Measurements from ENCODE around the gene SLC2A5.

DNA sequence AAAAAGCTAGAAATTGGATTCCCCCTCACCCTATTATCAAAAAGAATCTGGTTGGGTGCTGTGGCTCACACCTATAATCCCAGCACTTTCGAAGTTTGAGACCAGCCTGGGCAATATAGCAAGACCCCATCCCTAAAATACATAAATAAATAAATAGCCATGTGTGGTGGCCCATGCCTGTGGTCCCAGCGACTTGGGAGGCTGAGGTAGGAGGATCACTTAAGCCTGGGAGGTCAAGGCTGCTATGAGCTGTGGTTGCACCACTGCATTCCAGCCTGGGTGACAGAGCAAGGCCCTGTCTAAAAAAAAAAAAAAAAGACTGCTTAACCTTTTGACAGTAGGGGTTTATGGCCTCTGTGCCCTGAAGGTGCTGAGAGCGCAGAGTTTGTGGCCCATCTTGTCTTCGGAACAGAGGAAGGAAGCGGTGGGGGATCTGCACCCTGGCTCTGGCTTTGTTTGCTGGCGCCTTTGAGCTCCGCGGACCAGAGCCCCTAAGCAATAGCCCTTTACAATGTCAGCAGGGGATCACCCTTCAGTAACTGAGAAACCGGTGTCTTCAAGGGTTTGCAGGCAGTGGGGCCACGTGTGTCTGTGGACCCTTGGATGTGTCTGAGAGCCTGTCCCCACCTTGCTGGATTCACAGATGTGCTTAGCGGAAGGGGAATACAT lies 65.3 kb downstream of the SLC2A5 start:
- TF ChIP-seq POLR2AphosphoS5 (IDR thresholded peaks at IDR 0.05) (no peak), EP300 (IDR thresholded peaks at IDR 0.05) (no peak), POLR2A (IDR thresholded peaks at IDR 0.05) (no peak)
- TF ChIP-seq, protein P1, sequence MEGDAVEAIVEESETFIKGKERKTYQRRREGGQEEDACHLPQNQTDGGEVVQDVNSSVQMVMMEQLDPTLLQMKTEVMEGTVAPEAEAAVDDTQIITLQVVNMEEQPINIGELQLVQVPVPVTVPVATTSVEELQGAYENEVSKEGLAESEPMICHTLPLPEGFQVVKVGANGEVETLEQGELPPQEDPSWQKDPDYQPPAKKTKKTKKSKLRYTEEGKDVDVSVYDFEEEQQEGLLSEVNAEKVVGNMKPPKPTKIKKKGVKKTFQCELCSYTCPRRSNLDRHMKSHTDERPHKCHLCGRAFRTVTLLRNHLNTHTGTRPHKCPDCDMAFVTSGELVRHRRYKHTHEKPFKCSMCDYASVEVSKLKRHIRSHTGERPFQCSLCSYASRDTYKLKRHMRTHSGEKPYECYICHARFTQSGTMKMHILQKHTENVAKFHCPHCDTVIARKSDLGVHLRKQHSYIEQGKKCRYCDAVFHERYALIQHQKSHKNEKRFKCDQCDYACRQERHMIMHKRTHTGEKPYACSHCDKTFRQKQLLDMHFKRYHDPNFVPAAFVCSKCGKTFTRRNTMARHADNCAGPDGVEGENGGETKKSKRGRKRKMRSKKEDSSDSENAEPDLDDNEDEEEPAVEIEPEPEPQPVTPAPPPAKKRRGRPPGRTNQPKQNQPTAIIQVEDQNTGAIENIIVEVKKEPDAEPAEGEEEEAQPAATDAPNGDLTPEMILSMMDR (IDR thresholded peaks at IDR 0.05), result no peak

Measured in sigmoid colon (tissue), 4 donors.